HepG2 (cell line): ENCODE measurements around the gene CSNK1D. TPM values are rescaled to one million over a fixed set of nuclear protein-coding genes. Genes with fewer than 3 reads are reported as not detected.

Experiments used
- ATAC-seq: fragments of 200-7000 bp; cut with Tn5 transposase; 3 replicates; pipeline ENCODE4 v1.9.1; 2020; ENCODE audit warnings: mild to moderate bottlenecking, moderate library complexity
- BruUV-seq: library from RNA; stranded (reverse); fragments of 400-500 nt; replicated peaks from 2 replicates; lab custom pipeline; 2021; lab: Mats Ljungman, UMichigan
- CTCF ChIA-PET: fragments of 300-600 bp; formaldehyde crosslinking; extraction: SDS; loops from one replicate; lab custom pipeline; 2021; ENCODE audit warnings: low total read pairs, inconsistent platforms, low intra/inter-chr PET ratio; lab: Yijun Ruan, JAX
- POLR2A ChIA-PET: fragments of 350-600 bp; sonication (Branson Sonifier 250); formaldehyde crosslinking; loops from one replicate; lab custom pipeline; 2020; ENCODE audit warnings: antibody characterized with exemption, inconsistent platforms; lab: Yijun Ruan, JAX
- DNase-seq: peaks from one replicate; pipeline ENCODE4 v3.0.0-alpha.2; 2015; ENCODE audit warnings: low spot score
- FAIRE-seq: peaks from 3 replicates; lab custom pipeline; 2011; peaks lifted over from hg19 to GRCh38; lab: Jason Lieb, UNC
- H2AFZ ChIP-seq: one replicate; pipeline ENCODE4 v1.6.1; 2011; ENCODE audit warnings: low read length, inconsistent platforms
- H3K27ac ChIP-seq: fragments of 300-600 bp; 3 replicates; pipeline ENCODE4 v1.8.0; 2011; ENCODE audit warnings: mixed run types, mild to moderate bottlenecking, mixed read lengths, low read length, inconsistent platforms; ENCODE audit not compliant: insufficient read depth; ENCODE audit errors: extremely low read length
- H3K27me3 ChIP-seq, 2 experiments: fragments of 200-600 bp in 1 of 2; 2 replicates in 1 of 2; 3 replicates in 1 of 2; pipeline versions ENCODE4 v1.6.0 to v1.8.0; 2011; ENCODE audit warnings: low read length in 2 of 2, mild to moderate bottlenecking in 2 of 2, moderate library complexity in 2 of 2, inconsistent platforms in 1 of 2; ENCODE audit not compliant: insufficient read depth in 2 of 2, control insufficient read depth in 1 of 2
- H3K36me3 ChIP-seq, 2 experiments: fragments of 200-600 bp in 1 of 2; replicated peaks in 1 of 2; 2 replicates in 1 of 2; 3 replicates in 1 of 2; pipeline versions ENCODE4 v1.5.1 to v1.8.0; 2011; ENCODE audit warnings: low read length in 2 of 2, inconsistent platforms in 1 of 2; ENCODE audit not compliant: insufficient read depth in 2 of 2, control insufficient read depth in 1 of 2
- H3K4me1 ChIP-seq: 2 replicates; pipeline ENCODE4 v1.5.1; 2012; ENCODE audit warnings: low read length, inconsistent platforms; ENCODE audit not compliant: insufficient read depth
- H3K4me2 ChIP-seq: 2 replicates; pipeline ENCODE4 v1.6.0; 2011; ENCODE audit warnings: low read depth, low read length, inconsistent platforms
- H3K4me3 ChIP-seq, 3 experiments: fragments of 200-600 bp in 1 of 3; sonication (generic), shearing (Covaris generic) in 1 of 3; replicated peaks in 1 of 3; 2 replicates each; pipeline ENCODE4 v1.5.1; 2011 to 2016; ENCODE audit warnings: low read length in 3 of 3, inconsistent platforms in 2 of 3, low read depth in 2 of 3, mild to moderate bottlenecking in 2 of 3, control low read depth in 1 of 3, mixed read lengths in 1 of 3; ENCODE audit not compliant: insufficient read depth in 1 of 3
- H3K79me2 ChIP-seq: one replicate; pipeline ENCODE4 v1.6.1; 2011; ENCODE audit warnings: low read length, inconsistent platforms; ENCODE audit not compliant: insufficient read depth
- H3K9ac ChIP-seq: 2 replicates; pipeline ENCODE4 v1.6.0; 2011; ENCODE audit warnings: mild to moderate bottlenecking, low read depth, low read length, inconsistent platforms; ENCODE audit not compliant: insufficient read depth
- H3K9me3 ChIP-seq: 2 replicates; pipeline ENCODE4 v1.5.1; 2012; ENCODE audit warnings: mild to moderate bottlenecking, low read length
- H4K20me1 ChIP-seq: 2 replicates; pipeline ENCODE4 v1.6.0; 2011; ENCODE audit warnings: inconsistent platforms, mild to moderate bottlenecking, low read length, moderate library complexity; ENCODE audit not compliant: insufficient read depth
- CBX5 ChIP-seq: sonication (generic); formaldehyde crosslinking; IDR thresholded peaks from 2 replicates; pipeline ENCODE4 v1.4.0; 2020; ENCODE audit warnings: missing genetic modification reagents, borderline replicate concordance
- CENPX ChIP-seq: sonication (generic); formaldehyde crosslinking; IDR thresholded peaks from 2 replicates; pipeline ENCODE4 v1.9.0; 2021; ENCODE audit warnings: mild to moderate bottlenecking, missing genetic modification reagents, moderate library complexity
- GFI1 ChIP-seq: sonication (generic); formaldehyde crosslinking; IDR thresholded peaks from 2 replicates; pipeline ENCODE4 v1.5.0; 2020; ENCODE audit warnings: missing genetic modification reagents, mild to moderate bottlenecking, borderline replicate concordance
- GMEB1 ChIP-seq: sonication (generic); formaldehyde crosslinking; IDR thresholded peaks from 2 replicates; pipeline ENCODE4 v1.5.1; 2020; ENCODE audit warnings: missing genetic modification reagents, mild to moderate bottlenecking, borderline replicate concordance
- KAT7 ChIP-seq: IDR thresholded peaks from 2 replicates; pipeline ENCODE4 v1.6.1; 2018; ENCODE audit warnings: borderline replicate concordance, missing compliant biosample characterization
- RAD21 ChIP-seq: fragments of 450-650 bp; formaldehyde crosslinking; IDR thresholded peaks from 2 replicates; pipeline ENCODE4 v1.5.0; 2020; ENCODE audit warnings: mild to moderate bottlenecking
- SRSF1 ChIP-seq: fragments of 200-400 bp; formaldehyde crosslinking; optimal IDR thresholded peaks from 2 replicates; pipeline ENCODE3; 2017; ENCODE audit warnings: mild to moderate bottlenecking, low read depth, low read length, moderate library complexity
- TAF1 ChIP-seq: sonication (generic); formaldehyde crosslinking; IDR thresholded peaks from 2 replicates; pipeline ENCODE4 v1.4.0; 2020; ENCODE audit warnings: missing genetic modification reagents
- U2AF2 ChIP-seq: fragments of 200-400 bp; formaldehyde crosslinking; IDR thresholded peaks from 2 replicates; pipeline ENCODE4 v1.6.1; 2017; ENCODE audit warnings: low read depth, mild to moderate bottlenecking, low read length
- XRCC5 ChIP-seq: fragments of 200-400 bp; formaldehyde crosslinking; optimal IDR thresholded peaks from 2 replicates; pipeline ENCODE3; 2017; ENCODE audit warnings: mild to moderate bottlenecking, low read length
- ZBTB7A ChIP-seq: sonication (generic); formaldehyde crosslinking; IDR thresholded peaks from 2 replicates; pipeline ENCODE4 v1.8.0; 2022; ENCODE audit warnings: mild to moderate bottlenecking, missing genetic modification reagents
- ZMYM4 ChIP-seq: sonication (generic); formaldehyde crosslinking; IDR thresholded peaks from 2 replicates; pipeline ENCODE4 v1.8.1; 2023; ENCODE audit warnings: mild to moderate bottlenecking, missing genetic modification reagents
- ZNF232 ChIP-seq: sonication (generic); formaldehyde crosslinking; IDR thresholded peaks from 2 replicates; pipeline ENCODE4 v1.4.0; 2020; ENCODE audit warnings: missing genetic modification reagents, borderline replicate concordance
- ZNF317 ChIP-seq: sonication (generic); formaldehyde crosslinking; IDR thresholded peaks from 2 replicates; pipeline ENCODE4 v1.5.0; 2020; ENCODE audit warnings: mild to moderate bottlenecking, missing genetic modification reagents
- ZNF335 ChIP-seq: sonication (generic); formaldehyde crosslinking; IDR thresholded peaks from 2 replicates; pipeline ENCODE4 v1.4.0; 2020; ENCODE audit warnings: missing genetic modification reagents
- ZNF552 ChIP-seq: sonication (generic); formaldehyde crosslinking; IDR thresholded peaks from 2 replicates; pipeline ENCODE4 v1.9.0; 2022; ENCODE audit warnings: missing genetic modification reagents, mild to moderate bottlenecking, borderline replicate concordance
- ZNF672 ChIP-seq: sonication (generic); formaldehyde crosslinking; IDR thresholded peaks from 2 replicates; pipeline ENCODE4 v1.8.1; 2022; ENCODE audit warnings: missing genetic modification reagents
- ZNF775 ChIP-seq: sonication (generic); formaldehyde crosslinking; IDR thresholded peaks from 2 replicates; pipeline ENCODE4 v1.4.0; 2020; ENCODE audit warnings: missing genetic modification reagents, mild to moderate bottlenecking, moderate library complexity, borderline replicate concordance
- ZNF850 ChIP-seq: sonication (generic); formaldehyde crosslinking; conservative IDR thresholded peaks from 2 replicates; pipeline ENCODE4 v1.9.0; 2021; ENCODE audit warnings: mild to moderate bottlenecking, missing genetic modification reagents
- WGBS: methylation state at CpG from one replicate; pipeline ENCODE4 v1.1.6; 2017; ENCODE audit warnings: low lambda C conversion rate; 5-methylcytosine and 5-hydroxymethylcytosine counted together
- in situ Hi-C: cut with HindIII; loops from 2 replicates; pipeline ENCODE4 v1.10.0; 2017; ENCODE audit warnings: low pct_unique_long_range_greater_than_20kb; ENCODE audit not compliant: extremely low pct_ligation_motif_present
- intact Hi-C: fragments of 100-400 bp; cut with micrococcal nuclease; formaldehyde crosslinking; loops from one replicate; pipeline ENCODE4 v1.10.0; 2022; ENCODE audit not compliant: unreplicated experiment
- polyA plus RNA-seq, 8 experiments: library from polyadenylated mRNA; depleted of rRNA in 3 of 8; stranded (reverse) in 7 of 8; unstranded in 1 of 8; fragments of >200 nt; fragmentation: Illumina TruSeq in 4 of 8; extraction: Trizol in 4 of 8; gene quantifications; 2 replicates each; pipeline versions ENCODE4 v1.2.1 to v1.2.3, GENCODE V29; 2011 to 2016; ENCODE audit warnings: low read depth in 4 of 8, missing spikeins in 1 of 8, mixed read lengths in 1 of 8; ENCODE audit not compliant: insufficient read depth in 1 of 8
- total RNA-seq, 5 experiments: library from RNA; depleted of rRNA; stranded (reverse); fragments of >200 nt; fragmentation: Illumina TruSeq; extraction: Trizol; gene quantifications; 2 replicates each; pipeline ENCODE4 v1.2.3, GENCODE V29; 2016; ENCODE audit warnings: low read depth in 1 of 5
- TF ChIP-seq, protein P1 (sequence below): sonication (generic); formaldehyde crosslinking; IDR thresholded peaks from 2 replicates; pipeline ENCODE4 v1.4.0; 2020; ENCODE audit warnings: missing genetic modification reagents

The CSNK1D gene
- total and polyA plus RNA-seq, 2 of the 13 experiments (the other 11 are each of a cell fraction or from before 2014, with no cell fraction given), result 31.5 to 128 TPM

- no peak for TF ChIP-seq GFI1 (CRISPR knock-in tag)
- no peak; the same call in 1 of the 2 replicates for TF ChIP-seq ZNF317 (CRISPR knock-in tag)
- no peak for TF ChIP-seq CENPX (CRISPR knock-in tag)
Measured at GRCh38 chr17:82239926-82240505, 33.5 kb downstream of the CSNK1D start (continued).

- WGBS, result 79% methylated on average over 15 of the region's 17 CpGs
- Histone ChIP-seq H3K4me3 (0 out of 6 replicates have a peak overlapping the region, but pooled peaks of 1 of the 3 experiments have one; percentile 13), H3K36me3 (peaks cover 35 to 47% of the 10 kb centered on the region in 2 experiments), H2AFZ (no peak overlapping the region), H3K9ac (peak overlapping the region; percentile 41), H3K4me1 (peaks cover 98% of the 10 kb centered on the region), H4K20me1 (peaks cover 93% of the 10 kb centered on the region), H3K9me3 (no peaks in the 10 kb centered on the region), H3K27ac (peak overlapping the region; percentile 72), H3K27me3 (no peaks in the 10 kb centered on the region), H3K79me2 (peaks cover 25% of the 10 kb centered on the region), H3K4me2 (peak overlapping the region; percentile 64)
- CTCF ChIA-PET, result no interaction called here
- POLR2A ChIA-PET, result interaction anchor here (0.8 to 7.2 kb wide), 10 partner anchors 9 to 87 kb away, joined by 3 to 96 read pairs (median 38); partner anchors contain the start of genes CCDC57, CSNK1D and SLC16A3
- intact Hi-C loops (loop anchor here (10.0 kb wide), 1 partner anchor 135 kb away; no protein-coding TSS in a partner anchor), in situ Hi-C loops (no loop called here)
- no TSS peak for BruUV-seq
- DNase-seq, result no peak
- no peak for FAIRE-seq
- ATAC-seq, result no peak
- TF ChIP-seq ZMYM4 (CRISPR knock-in tag), result no peak
- TF ChIP-seq ZNF232 (CRISPR knock-in tag), result no peak
- peak; percentile 30; the same call in 1 of the 2 replicates for TF ChIP-seq ZNF672 (CRISPR knock-in tag)
- TF ChIP-seq RAD21 (CRISPR knock-in tag), result no peak
- TF ChIP-seq, protein P1, sequence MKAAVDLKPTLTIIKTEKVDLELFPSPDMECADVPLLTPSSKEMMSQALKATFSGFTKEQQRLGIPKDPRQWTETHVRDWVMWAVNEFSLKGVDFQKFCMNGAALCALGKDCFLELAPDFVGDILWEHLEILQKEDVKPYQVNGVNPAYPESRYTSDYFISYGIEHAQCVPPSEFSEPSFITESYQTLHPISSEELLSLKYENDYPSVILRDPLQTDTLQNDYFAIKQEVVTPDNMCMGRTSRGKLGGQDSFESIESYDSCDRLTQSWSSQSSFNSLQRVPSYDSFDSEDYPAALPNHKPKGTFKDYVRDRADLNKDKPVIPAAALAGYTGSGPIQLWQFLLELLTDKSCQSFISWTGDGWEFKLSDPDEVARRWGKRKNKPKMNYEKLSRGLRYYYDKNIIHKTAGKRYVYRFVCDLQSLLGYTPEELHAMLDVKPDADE, result no peak
- TF ChIP-seq U2AF2, result 0 out of 2 replicates have a peak, but pooled peaks have one; percentile 8
- peak; percentile 7 for TF ChIP-seq XRCC5
- peak; percentile 6 for TF ChIP-seq SRSF1
- peak; percentile 9; the same call in 1 of the 2 replicates for TF ChIP-seq ZNF335 (CRISPR knock-in tag)
- TF ChIP-seq KAT7 (CRISPR knock-in tag), result no peak
- TF ChIP-seq TAF1, result no peak
- TF ChIP-seq ZNF552 (CRISPR knock-in tag), result no peak
- TF ChIP-seq ZNF850 (CRISPR knock-in tag), result no peak
- TF ChIP-seq ZNF775, result no peak
- TF ChIP-seq CBX5 (CRISPR knock-in tag), result no peak
- TF ChIP-seq ZBTB7A (CRISPR knock-in tag), result 0 out of 2 replicates have a peak, but pooled peaks have one; percentile 36
- no peak for TF ChIP-seq GMEB1 (CRISPR knock-in tag)
Measured at GRCh38 chr17:82239401-82239925, 34.0 kb downstream of the CSNK1D start.
